Activated T-helper 17 cell treated with anti-CD3 and anti-CD28 coated beads, Interleukin-2, amount 50 U/mL, for 72 hours (primary cell): ENCODE measurements around the gene BABAM2. TPM values are rescaled to one million over a fixed set of nuclear protein-coding genes. Genes with fewer than 3 reads are reported as not detected.
"Not testable (repeated sequence)": the region's sequence is repeated elsewhere in the genome, so short reads cannot be mapped to it uniquely, and the experiment has no call there.

Experiments used
- ATAC-seq: fragments of 150-1000 bp; cut with Tn5 transposase; replicated peaks from 2 replicates; pipeline ENCODE4 v1.10.0; 2021; ENCODE audit warnings: mild to moderate bottlenecking, moderate library complexity
- H3K27ac Mint-ChIP-seq: one replicate; pipeline ENCODE4 v1.8.0; 2022; ENCODE audit warnings: mixed read lengths
- H3K27me3 Mint-ChIP-seq: one replicate; pipeline ENCODE4 v1.8.0; 2022; ENCODE audit warnings: mixed read lengths
- H3K36me3 Mint-ChIP-seq: one replicate; pipeline ENCODE4 v1.8.0; 2022; ENCODE audit warnings: low read depth, mild to moderate bottlenecking, mixed read lengths
- H3K4me1 Mint-ChIP-seq: one replicate; pipeline ENCODE4 v1.8.0; 2022; ENCODE audit warnings: mixed read lengths
- H3K4me3 Mint-ChIP-seq: one replicate; pipeline ENCODE4 v1.8.0; 2022; ENCODE audit warnings: mild to moderate bottlenecking, mixed read lengths
- H3K9me3 Mint-ChIP-seq: one replicate; pipeline ENCODE4 v1.8.0; 2022; ENCODE audit warnings: mixed read lengths
- total RNA-seq, 2 donors: library from RNA; stranded (reverse); gene quantifications; one replicate each; pipeline ENCODE4 v1.2.3, GENCODE V29; 2022

BABAM2 gene
- total RNA-seq, 2 donors from 2014 or later: 87.0 to 88.6 TPM

GRCh38 chr2:27863955-27864354 is 26.6 kb upstream of the BABAM2 start:
- H3K4me1 Mint-ChIP-seq, ATAC-seq, H3K27ac Mint-ChIP-seq, H3K27me3 Mint-ChIP-seq, H3K36me3 Mint-ChIP-seq, H3K4me3 Mint-ChIP-seq, H3K9me3 Mint-ChIP-seq: not testable (repeated sequence)

- Mint-ChIP-seq H3K4me3 (no peak overlapping the region), H3K36me3 (no peaks in the 10 kb centered on the region), H3K4me1 (no peaks in the 10 kb centered on the region), H3K27ac (no peak overlapping the region), H3K27me3 (no peaks in the 10 kb centered on the region), H3K9me3 (no peaks in the 10 kb centered on the region)
- ATAC-seq: no peak
These were observed 24.3 kb upstream of the BABAM2 start for GRCh38 chr2:27866237-27866636.

DNA sequence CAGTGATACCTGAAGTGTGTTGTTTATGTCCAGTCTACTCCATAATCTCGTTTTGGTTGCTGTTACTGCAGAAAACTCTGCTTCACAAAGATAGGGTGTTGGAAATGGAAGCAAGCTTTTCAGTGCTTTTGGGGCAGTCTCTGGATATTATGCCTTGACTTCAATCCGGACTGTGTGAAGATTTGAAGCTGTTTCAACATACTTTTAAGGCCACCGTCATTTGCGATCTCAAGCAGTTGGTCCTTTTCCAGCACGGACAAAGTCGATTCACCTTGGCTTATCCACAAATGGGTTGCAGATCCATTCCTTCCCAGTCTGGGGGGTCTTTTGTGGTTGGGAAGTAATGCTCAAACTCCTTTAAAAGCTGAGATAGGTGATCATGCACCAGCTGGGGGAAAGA is 20.8 kb upstream of the BABAM2 start:
- Mint-ChIP-seq H3K4me3 (no peak overlapping the region), H3K36me3 (no peaks in the 10 kb centered on the region), H3K4me1 (peaks cover 4% of the 10 kb centered on the region), H3K27ac (no peak overlapping the region), H3K9me3 (no peaks in the 10 kb centered on the region), H3K27me3 (no peaks in the 10 kb centered on the region)
- ATAC-seq: no peak

DNA sequence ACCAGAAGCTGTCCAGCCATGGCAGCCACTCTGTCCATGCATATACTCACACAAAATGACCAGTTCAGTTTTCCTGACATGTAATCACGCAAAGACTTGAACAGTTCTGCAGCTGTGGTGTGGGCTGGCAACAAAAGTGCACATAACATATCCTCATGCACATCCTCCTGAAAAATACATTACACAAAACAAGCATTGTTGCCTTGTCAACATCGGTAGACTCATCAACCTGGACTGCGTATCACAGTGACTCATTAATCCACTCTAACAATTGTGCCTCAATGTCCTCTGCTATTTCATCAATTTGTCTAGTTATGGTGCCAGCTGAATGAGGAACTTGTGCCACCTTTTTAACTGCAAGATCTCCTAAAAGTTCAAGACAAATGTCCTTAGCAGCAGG is 19.8 kb upstream of the BABAM2 start:
- ATAC-seq: peak; percentile 12
- H3K36me3 Mint-ChIP-seq: no peaks in the 10 kb centered on the region
- H3K4me1 Mint-ChIP-seq: peaks cover 4% of the 10 kb centered on the region
- no peak overlapping the region for H3K4me3 Mint-ChIP-seq
- H3K27me3 Mint-ChIP-seq: no peaks in the 10 kb centered on the region
- no peak overlapping the region for H3K27ac Mint-ChIP-seq
- H3K9me3 Mint-ChIP-seq: no peaks in the 10 kb centered on the region

DNA sequence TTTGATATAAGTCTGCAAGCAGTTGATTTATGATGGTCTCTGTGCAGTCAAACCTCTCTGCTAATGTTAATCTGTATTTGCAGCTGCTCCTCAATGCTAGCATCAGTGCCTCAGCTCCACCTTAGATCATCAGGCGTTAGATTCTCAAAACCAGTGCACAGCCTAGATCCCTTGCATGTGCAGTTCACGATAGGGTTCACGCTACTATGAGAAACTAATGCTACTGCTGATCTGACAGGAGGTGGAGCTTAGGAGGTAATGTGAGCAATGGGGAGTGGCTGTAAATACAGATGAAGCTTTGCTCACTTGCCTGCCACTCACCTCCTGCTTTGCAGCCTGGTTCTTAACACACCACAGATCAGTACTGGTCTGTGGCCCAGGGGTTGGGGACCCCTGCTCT is 18.7 kb upstream of the BABAM2 start:
- peaks cover 4% of the 10 kb centered on the region for H3K4me1 Mint-ChIP-seq
- H3K9me3 Mint-ChIP-seq: no peaks in the 10 kb centered on the region
- H3K27me3 Mint-ChIP-seq: no peaks in the 10 kb centered on the region
- no peak for ATAC-seq
- no peak overlapping the region for H3K4me3 Mint-ChIP-seq
- H3K36me3 Mint-ChIP-seq: no peaks in the 10 kb centered on the region
- no peak overlapping the region for H3K27ac Mint-ChIP-seq

DNA sequence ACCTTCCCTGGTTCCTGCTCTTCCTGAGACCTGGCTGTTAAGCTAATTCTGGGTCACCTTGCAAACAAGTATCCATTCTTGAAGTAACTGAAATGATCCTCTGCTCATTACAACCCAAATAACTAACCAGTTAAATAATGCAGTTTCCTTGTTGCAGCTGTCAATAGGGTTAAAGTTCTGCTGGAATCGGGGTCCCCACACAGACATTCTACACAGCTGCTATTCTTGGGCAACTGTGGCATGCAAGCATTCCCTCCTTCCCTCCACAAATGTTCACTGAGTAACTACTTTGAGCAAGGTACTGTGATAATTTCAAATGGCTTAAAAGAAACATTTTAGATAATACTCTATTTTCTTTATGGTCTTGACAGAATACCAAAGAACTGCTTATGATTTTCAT is 17.4 kb upstream of the BABAM2 start:
- Mint-ChIP-seq H3K4me3 (no peak overlapping the region), H3K4me1 (peaks cover 4% of the 10 kb centered on the region)

GRCh38 chr2:27875089-27875881 is 15.2 kb upstream of the BABAM2 start:
- Mint-ChIP-seq H3K9me3 (no peaks in the 10 kb centered on the region), H3K27ac (no peak overlapping the region), H3K27me3 (no peaks in the 10 kb centered on the region), H3K4me3 (no peak overlapping the region), H3K4me1 (peaks cover 4% of the 10 kb centered on the region), H3K36me3 (no peaks in the 10 kb centered on the region)
- ATAC-seq: no peak

More for the DNA sequence above, 17.4 kb upstream of the BABAM2 start:
- H3K36me3 Mint-ChIP-seq: no peaks in the 10 kb centered on the region
- H3K9me3 Mint-ChIP-seq: no peaks in the 10 kb centered on the region
- H3K27me3 Mint-ChIP-seq: no peaks in the 10 kb centered on the region
- ATAC-seq: no peak
- H3K27ac Mint-ChIP-seq: no peak overlapping the region

DNA sequence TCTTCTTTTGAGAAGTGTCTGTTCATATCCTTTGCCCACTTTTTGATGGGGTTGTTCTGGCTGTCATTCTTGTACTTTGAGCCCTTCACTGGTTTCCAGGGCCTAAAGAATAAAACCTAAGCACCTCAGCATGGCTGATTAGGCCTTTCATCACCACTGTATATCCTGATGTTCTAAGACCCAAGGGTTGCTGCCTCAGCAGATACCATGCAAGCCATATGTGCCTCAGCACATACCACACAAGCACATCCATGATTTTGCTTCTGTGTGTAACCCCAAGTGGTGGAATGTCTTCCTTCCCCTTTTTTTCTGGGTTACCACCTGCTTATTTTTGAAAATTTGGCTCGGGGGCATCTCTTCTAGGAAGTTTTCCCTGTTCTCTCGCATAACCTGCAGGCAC is 11.7 kb upstream of the BABAM2 start:
- Mint-ChIP-seq H3K27ac (no peak overlapping the region), H3K4me3 (no peak overlapping the region), H3K27me3 (no peaks in the 10 kb centered on the region), H3K4me1 (no peaks in the 10 kb centered on the region), H3K9me3 (no peaks in the 10 kb centered on the region), H3K36me3 (no peaks in the 10 kb centered on the region)
- no peak for ATAC-seq

DNA sequence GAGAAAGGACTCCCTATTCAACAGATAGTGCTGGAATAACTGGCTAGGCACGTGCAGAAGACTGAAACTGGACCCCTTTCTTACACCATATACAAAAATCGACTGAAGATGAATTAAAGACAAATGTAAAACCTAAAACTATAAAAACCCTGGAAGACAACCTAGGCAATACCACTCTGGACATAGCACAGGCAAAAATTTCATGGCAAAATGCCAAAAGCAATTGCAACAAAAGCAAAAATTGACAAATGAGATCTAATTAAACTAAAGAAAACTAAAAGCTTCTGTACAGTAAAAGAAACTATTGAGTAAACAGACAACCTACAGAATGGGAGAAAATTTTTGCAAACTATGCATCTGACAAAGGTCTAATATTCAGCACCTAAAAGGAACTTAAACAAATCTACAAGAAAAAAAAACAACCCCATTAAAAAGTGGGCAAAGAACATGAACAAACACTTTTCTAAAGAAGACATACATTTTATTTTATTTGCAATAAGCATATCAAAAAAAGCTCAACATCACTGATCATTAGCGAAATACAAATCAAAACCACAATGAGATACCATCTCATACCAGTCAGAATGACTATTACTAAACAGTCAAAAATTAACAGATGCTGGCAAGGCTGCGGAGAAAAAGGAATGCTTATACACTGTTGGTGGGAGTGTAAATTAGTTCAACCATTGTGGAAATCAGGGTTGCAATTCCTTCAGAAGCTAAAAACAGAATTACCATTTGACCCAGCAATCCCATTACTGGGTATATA is 8.5 kb upstream of the BABAM2 start:
- not testable (repeated sequence) for H3K36me3 Mint-ChIP-seq, H3K4me3 Mint-ChIP-seq, H3K27me3 Mint-ChIP-seq, ATAC-seq, H3K4me1 Mint-ChIP-seq, H3K27ac Mint-ChIP-seq, H3K9me3 Mint-ChIP-seq

DNA sequence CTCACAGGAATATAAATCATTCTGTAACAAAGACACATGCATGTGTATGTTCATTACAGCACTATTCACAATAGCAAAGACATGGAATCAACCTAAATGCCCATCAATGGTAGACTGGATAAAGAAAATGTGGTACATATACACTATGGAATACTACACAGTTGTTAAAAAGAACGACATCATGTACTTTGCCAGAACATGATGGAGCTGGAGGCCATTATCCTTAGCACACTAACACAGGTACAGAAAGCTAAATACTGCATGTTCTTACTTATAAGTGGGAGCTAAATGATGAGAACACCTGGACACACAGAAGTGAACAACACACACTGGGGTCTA is 8.0 kb upstream of the BABAM2 start:
- not testable (repeated sequence) for H3K4me1 Mint-ChIP-seq, H3K4me3 Mint-ChIP-seq, H3K36me3 Mint-ChIP-seq, H3K27ac Mint-ChIP-seq, H3K27me3 Mint-ChIP-seq, H3K9me3 Mint-ChIP-seq, ATAC-seq

DNA sequence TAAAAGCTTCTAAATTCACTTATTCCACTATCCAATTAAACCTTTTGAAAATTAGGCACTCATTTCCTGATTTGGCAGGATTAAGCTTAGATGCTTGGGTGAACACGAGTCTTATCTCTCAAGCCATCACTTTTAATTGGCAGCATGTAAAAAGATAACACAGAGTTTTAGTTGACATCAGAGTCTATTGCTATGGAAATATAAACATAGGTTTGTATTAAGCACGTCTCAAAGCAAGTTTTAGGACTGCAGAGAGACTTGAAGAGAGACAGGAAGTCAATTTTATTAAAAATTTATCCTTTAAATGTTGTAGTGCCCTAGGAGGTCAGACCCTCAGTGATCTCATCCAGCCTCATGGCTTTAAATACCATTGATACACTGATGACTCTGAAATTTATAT is 5.9 kb upstream of the BABAM2 start:
- Mint-ChIP-seq H3K27me3 (no peaks in the 10 kb centered on the region), H3K27ac (no peak overlapping the region), H3K9me3 (no peaks in the 10 kb centered on the region), H3K36me3 (peaks cover 11% of the 10 kb centered on the region), H3K4me1 (peaks cover 5% of the 10 kb centered on the region), H3K4me3 (no peak overlapping the region)
- ATAC-seq: no peak

DNA sequence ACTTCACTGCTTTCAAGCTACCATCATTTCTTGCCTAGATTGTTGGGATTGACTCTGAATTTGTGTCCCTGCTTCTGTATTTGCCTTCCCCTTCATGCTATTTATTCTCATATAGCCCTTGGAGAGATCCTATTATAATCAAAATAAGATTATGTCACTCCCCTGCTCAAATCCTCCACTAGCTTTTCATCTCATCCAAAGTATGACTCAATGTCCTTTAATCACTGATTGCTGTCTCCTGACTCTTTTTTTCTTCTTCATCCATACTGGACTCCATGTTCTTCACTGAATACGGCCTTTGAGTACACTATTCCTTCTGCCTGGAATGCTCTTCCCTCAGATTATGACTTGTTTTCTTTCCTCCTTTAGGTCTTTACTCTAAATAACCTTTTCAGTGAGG is 5.3 kb upstream of the BABAM2 start:
- Mint-ChIP-seq H3K9me3 (no peaks in the 10 kb centered on the region), H3K4me3 (no peak overlapping the region), H3K27ac (no peak overlapping the region), H3K4me1 (peaks cover 5% of the 10 kb centered on the region), H3K36me3 (peaks cover 17% of the 10 kb centered on the region), H3K27me3 (no peaks in the 10 kb centered on the region)
- ATAC-seq: no peak

DNA sequence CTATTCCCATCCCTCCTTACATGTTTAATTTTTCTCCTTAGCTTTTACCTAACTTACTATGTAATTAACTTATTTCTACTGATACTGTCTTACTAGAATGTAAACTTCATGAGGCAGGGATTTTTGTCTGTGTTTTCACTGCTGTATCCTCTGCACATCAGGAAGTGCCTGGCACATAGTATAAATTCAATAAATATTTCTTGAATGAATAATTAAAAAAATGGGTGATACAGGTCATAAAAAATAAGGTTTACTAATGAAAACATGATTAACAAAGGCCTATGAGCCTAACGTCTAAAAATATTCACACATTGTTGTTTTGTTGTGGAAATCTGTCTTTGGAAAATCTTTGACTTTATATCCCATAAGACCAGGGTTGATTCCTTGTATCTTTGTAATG is 4.9 kb upstream of the BABAM2 start:
- peaks cover 22% of the 10 kb centered on the region for H3K36me3 Mint-ChIP-seq
- H3K9me3 Mint-ChIP-seq: no peaks in the 10 kb centered on the region
- ATAC-seq: no peak
- H3K27ac Mint-ChIP-seq: no peak overlapping the region
- no peak overlapping the region for H3K4me3 Mint-ChIP-seq
- peaks cover 5% of the 10 kb centered on the region for H3K4me1 Mint-ChIP-seq
- no peaks in the 10 kb centered on the region for H3K27me3 Mint-ChIP-seq

DNA sequence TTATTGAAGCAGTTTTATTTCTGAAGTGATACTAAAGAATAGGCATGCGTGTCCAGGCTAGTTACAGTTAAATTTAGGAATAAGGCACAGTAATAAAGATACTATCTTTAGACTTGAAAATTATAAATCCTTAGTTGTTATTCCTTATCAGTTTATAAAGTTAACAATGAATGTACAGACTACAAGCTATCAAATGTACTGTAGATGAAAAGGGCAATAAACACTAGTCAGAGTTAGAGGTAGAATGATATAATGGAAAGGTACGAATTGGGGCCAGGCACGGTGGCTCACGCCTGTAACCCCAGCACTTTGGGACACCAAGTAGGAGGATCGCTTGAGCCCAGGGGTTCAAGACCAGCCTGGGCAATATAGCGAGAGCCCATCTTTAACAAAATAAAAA is 4.2 kb upstream of the BABAM2 start:
- no peak overlapping the region for H3K4me3 Mint-ChIP-seq
- no peak overlapping the region for H3K27ac Mint-ChIP-seq
- H3K9me3 Mint-ChIP-seq: peaks cover 4% of the 10 kb centered on the region
- H3K27me3 Mint-ChIP-seq: no peaks in the 10 kb centered on the region
- no peak for ATAC-seq
- peaks cover 28% of the 10 kb centered on the region for H3K36me3 Mint-ChIP-seq
- peaks cover 10% of the 10 kb centered on the region for H3K4me1 Mint-ChIP-seq

DNA sequence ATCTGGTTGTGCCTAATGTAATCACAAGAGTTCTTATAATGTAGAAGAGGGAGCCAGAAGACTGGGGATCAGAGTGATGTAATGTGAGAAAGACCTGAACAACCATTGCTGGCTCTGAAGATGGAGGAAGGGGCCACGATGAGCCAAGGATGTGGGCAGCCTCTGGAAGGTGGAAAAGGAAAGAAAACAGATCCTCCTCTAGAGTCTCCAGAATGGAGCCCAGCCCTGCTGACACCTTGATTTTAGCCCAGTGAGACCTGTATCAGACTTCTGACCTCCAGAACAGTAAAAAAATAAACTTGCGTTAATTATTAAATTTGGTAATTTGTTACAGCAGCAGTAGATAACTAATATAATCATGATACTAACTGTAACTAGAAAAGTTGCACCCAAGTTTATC is 3.4 kb upstream of the BABAM2 start:
- peaks cover 4% of the 10 kb centered on the region for H3K9me3 Mint-ChIP-seq
- H3K27ac Mint-ChIP-seq: no peak overlapping the region
- H3K4me1 Mint-ChIP-seq: peaks cover 17% of the 10 kb centered on the region
- H3K4me3 Mint-ChIP-seq: peak overlapping the region; percentile 14
- no peak for ATAC-seq
- H3K36me3 Mint-ChIP-seq: peaks cover 34% of the 10 kb centered on the region
- no peaks in the 10 kb centered on the region for H3K27me3 Mint-ChIP-seq
